Muscle layer of duodenum (tissue), 2 donors: ENCODE data around the gene CRAT.

ENCODE experiments used
- H3K27ac ChIP-seq: one replicate; pipeline ENCODE4 v1.7.0; 2013; ENCODE audit warnings: mild to moderate bottlenecking, low read length
- H3K27me3 ChIP-seq: one replicate; pipeline ENCODE4 v1.7.0; 2013; ENCODE audit warnings: low read depth, mild to moderate bottlenecking, control low read depth, low read length
- H3K36me3 ChIP-seq, 2 donors: one replicate each; pipeline ENCODE4 v1.7.0; 2013; ENCODE audit warnings: low read length in 2 of 2, control low read depth in 1 of 2, mild to moderate bottlenecking in 1 of 2; ENCODE audit not compliant: insufficient read depth in 2 of 2, control insufficient read depth in 1 of 2
- H3K4me1 ChIP-seq, 2 donors: one replicate each; pipeline ENCODE4 v1.7.0; 2013; ENCODE audit warnings: low read length in 2 of 2, mild to moderate bottlenecking in 2 of 2, control low read depth in 1 of 2, moderate library complexity in 1 of 2; ENCODE audit not compliant: insufficient read depth in 2 of 2, control insufficient read depth in 1 of 2
- H3K4me3 ChIP-seq, 2 donors: one replicate each; pipeline ENCODE4 v1.7.0; 2013; ENCODE audit warnings: low read length in 2 of 2, low read depth in 1 of 2, mild to moderate bottlenecking in 1 of 2
- H3K9me3 ChIP-seq, 2 donors: one replicate each; pipeline ENCODE4 v1.7.0; 2013; ENCODE audit warnings: low read length in 2 of 2, control low read depth in 1 of 2, mild to moderate bottlenecking in 1 of 2; ENCODE audit not compliant: control insufficient read depth in 1 of 2
- donor health status: healthy.

The CRAT gene

DNA sequence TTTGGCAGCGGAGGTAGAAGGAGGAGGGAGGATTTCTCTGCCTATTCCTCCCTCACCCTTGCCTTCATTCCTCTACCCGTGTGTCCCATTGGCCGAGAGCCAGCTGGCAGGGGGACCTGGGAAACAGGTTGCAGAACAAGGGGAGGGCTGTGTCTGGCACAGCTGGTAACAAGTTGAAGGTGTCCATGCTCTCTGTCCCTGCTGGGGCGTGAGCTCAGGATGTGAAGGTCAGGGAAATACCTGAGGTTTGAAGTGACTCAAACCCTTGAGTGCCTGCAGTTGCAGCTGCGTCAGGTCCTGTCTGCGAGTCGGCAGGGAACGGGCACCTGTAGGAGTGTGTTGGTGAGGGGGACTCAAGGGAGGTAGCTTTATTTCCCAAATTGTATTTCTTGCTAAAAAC lies 58.0 kb downstream of the CRAT start:
- H3K4me1 ChIP-seq: no peaks in the 10 kb centered on the region
- no peaks in the 10 kb centered on the region for H3K27me3 ChIP-seq
- no peak overlapping the region for H3K4me3 ChIP-seq
- H3K9me3 ChIP-seq: no peaks in the 10 kb centered on the region
- no peak overlapping the region for H3K27ac ChIP-seq
- H3K36me3 ChIP-seq: peaks cover 24 to 54% of the 10 kb centered on the region in 2 donors
